ENCODE data around the gene MBNL1.

The MBNL1 gene

GRCh38 chr3:152243301-152243711 is 25.4 kb upstream of the MBNL1 start:
- no peak for TF ChIP-seq CTCF (IDR thresholded peaks at IDR 0.05)

- no peak for TF ChIP-seq CTCF (IDR thresholded peaks at IDR 0.05)
Observed at GRCh38 chr3:152243721-152244516, 24.8 kb upstream of the MBNL1 start.

- TF ChIP-seq CTCF (IDR thresholded peaks at IDR 0.05) = no peak
Observed at GRCh38 chr3:152244517-152244888, 24.2 kb upstream of the MBNL1 start.

GRCh38 chr3:152245498-152246170 is 23.1 kb upstream of the MBNL1 start:
- TF ChIP-seq CTCF (IDR thresholded peaks at IDR 0.05) = no peak

- no peak for TF ChIP-seq CTCF (IDR thresholded peaks at IDR 0.05)
Observed at GRCh38 chr3:152251916-152252315, 16.8 kb upstream of the MBNL1 start.

- no peak for TF ChIP-seq CTCF (IDR thresholded peaks at IDR 0.05)
Observed at GRCh38 chr3:152252755-152253154, 16.0 kb upstream of the MBNL1 start.

GRCh38 chr3:152253514-152253913 is 15.2 kb upstream of the MBNL1 start:
- no peak for TF ChIP-seq CTCF (IDR thresholded peaks at IDR 0.05)

Data from LNCAP (cell line).